ENCODE measurements around the gene PPP2R1B. TPM values are rescaled to one million over a fixed set of nuclear protein-coding genes. Genes with fewer than 3 reads are reported as not detected.
"Not testable (repeated sequence)": the region's sequence is repeated elsewhere in the genome, so short reads cannot be mapped to it uniquely, and the experiment has no call there.

The PPP2R1B gene
- polyA plus RNA-seq, 3 donors: 21.1 to 27.5 (median 22.4) TPM

DNA sequence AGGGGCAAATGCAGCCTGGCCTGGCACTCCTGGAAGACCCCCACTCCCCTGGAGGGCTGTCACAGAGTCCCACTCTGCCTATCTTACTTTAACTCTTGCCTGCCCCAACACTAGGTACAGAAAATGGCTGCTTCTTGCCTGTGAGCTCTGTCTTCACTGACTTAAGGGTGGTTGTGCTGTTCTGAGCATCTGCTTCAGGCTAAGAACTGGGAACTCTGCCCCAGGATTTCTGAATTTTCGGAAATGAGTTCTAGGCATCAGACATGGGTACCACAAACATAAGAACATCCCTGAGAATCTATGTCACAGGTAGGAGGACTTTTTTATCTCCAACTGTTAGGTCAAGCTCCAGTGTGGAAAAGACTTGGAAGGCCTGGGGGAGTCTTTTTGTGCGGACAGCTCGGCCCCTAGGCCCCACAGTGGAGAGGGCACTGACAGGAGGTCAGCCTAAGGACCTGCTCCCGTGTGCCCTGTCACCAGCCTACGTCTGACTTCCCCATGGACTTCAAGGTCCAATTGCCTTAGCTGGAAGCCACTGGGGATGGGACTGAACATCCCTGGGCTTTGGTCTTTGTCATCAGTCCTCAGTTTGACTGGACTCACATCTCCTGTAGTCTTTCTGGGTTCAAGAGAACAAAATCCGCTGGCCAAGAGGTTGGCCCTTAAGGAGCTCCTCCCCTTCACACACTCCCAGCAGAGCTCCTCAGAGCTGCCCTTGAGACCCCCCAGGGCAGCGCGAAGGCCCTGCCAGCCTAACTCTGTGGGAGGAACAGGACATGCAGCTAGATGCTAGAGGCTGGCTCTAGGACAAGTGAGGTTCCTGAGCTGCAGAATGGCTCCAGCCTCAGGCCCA is 31.9 kb downstream of the PPP2R1B start:
- DNase-seq (ENCODE audit: extremely low read depth in 1 of 11, low read depth in 9 of 11, low spot score in 4 of 11): no peak

DNA sequence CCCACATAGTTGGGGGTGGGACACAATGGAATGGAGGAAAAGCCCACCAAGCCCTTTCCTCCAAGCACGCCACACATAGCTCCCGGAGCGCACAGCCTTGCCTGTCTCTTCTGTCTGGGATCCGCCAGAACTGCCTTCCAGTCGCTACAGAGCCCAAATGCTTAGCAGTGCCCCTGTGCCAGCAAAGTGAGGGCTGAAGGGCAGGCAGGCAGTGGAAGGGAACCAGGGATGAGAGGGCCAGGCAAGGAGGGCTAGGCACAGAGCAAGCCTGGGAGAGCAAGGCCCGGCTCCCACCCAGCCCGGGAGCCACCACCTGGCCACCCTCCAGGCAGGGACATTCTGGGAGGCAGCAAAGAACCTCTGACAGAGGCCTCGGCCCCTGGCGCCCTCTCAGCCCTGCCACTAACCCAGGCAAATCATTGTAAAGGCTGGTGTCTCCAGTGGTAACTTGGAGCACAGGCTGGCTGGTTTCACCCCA is 32.5 kb downstream of the PPP2R1B start:
- no peak for DNase-seq (ENCODE audit: extremely low read depth in 1 of 11, low read depth in 9 of 11, low spot score in 4 of 11)

DNA sequence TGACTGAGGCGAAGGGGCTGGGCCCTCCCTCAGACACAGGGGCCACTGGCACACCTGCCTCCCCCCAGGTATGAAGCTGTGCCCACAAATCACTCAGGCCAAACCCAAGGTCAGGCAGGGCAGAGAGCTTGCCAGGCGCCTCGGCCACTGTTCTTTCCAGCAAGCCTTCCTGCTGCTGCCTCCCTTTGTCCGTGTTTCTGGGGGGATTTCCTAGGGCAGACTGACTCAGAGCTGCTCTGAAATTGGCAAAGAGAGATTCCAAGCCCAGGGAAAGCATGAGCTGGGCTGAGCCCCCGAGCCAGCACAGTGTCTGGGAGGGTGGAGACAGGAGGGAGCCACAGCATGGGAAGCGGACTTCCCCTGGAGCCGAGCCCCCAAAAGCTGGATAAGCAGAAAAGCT is 33.2 kb downstream of the PPP2R1B start:
- DNase-seq (ENCODE audit: extremely low read depth in 1 of 11, low read depth in 9 of 11, low spot score in 4 of 11): no peak

DNA sequence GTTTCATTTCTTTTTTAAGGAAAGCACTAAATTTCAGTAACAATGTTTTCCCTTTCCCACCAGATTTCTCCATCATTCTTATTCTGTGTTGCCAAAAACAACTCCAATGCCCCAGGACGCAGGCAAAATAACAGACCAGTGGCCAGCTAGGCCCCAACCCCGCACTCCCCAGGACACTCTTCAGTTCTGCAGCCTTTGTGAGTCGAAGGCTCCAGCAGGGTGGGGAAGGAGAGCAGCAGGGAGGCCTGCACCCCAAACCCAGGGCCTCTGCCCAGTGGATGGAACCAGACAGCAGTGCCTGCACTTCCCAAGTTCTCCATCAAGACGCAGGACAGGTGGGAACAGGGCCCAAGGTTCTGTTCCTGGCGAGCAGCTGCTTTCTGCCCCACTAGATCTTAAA is 34.4 kb downstream of the PPP2R1B start:
- no peak for DNase-seq (ENCODE audit: extremely low read depth in 1 of 11, low read depth in 9 of 11, low spot score in 4 of 11)

DNA sequence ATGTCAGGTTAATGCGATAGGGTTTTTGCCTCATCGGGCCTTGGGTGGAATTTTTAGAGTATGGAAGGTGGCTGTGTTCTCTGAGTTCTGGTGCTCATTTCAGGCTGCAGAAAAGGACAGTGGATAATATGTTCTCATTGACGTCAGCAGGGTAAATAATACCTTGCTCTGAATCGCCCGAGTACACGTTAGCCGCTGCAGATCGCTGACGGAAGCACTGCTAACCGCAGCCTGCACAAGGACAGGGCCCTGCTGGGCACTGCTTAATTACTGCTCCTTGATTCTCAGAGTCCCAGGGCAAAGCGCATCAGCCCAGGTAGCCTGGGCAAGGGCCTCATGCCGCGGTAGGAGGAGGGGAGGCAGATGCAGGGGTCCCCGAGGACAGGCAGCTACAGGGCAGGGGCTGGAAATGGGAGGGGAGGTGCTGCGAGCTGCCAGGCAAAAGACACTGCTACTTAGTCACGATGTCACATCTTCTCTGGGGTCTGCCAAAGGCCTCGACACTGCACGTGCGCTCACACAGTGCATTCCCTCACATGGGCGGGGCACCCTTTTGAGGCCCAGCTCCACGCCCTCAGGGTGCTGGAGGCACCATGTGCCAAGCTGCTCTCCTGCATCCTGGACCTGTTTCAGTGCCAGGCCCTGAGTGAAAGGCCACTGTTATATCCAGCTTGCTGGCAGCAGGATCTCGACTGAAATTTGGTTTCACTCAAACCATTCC is 35.2 kb downstream of the PPP2R1B start:
- no peak for DNase-seq (ENCODE audit: extremely low read depth in 1 of 11, low read depth in 9 of 11, low spot score in 4 of 11)

DNA sequence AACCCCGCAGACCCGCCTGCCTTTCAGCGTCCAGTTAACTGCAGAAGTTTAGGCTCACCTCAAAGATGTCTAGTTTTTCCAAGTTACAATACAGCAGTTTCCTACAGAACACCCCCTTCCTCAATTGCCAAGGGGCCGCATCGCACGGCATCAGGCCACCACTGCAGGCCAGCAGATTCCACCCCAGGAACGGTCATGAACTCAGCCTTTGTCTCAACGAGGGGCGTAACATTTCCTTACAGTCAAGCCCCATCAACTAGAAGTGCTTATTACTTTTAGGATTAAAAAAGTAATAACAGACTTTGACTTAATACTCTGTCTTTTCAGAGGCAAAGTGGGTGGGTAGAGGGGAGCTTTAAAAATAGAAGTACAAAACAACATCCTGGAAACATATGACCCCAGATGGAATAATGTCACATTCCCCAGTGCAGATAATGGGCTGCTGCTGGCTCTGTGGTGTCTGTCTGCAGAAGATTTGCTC is 36.3 kb downstream of the PPP2R1B start:
- no peak for DNase-seq (ENCODE audit: extremely low read depth in 1 of 11, low read depth in 9 of 11, low spot score in 4 of 11)

DNA sequence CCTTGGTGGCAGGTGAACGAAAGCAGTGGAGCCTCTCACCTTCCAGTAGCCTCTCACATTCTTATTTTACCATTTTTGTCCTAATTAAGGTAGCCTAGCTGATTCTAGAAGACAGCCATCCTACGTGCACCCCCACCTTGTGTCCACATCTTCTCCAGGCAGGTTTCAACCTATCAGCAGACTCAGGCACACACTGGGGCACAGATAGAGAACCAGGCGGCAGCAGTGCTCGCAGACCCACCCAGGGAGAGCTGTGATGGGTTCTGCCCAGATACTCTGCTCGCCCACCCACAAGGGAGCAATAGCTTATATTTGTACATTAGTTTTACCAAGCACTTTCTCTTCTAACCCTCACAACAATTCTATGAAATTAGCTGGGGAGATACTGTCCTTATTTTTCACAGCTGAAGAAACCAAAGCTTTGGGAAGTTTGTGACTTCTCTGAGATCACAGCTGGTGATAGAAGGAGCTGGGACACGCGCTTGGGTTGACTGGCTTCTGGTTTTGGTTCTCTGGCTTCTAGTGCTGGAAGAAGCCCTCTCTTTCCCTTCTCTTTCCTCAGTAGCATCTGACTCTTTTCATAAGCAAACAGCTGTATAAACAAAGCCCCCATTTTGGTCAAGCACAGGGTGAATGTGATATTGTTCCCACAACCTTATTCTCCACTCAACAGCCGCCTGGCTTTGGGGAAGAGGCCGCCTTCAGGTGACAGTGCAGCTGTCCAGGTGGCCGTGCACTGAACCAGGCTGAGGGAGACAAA is 36.9 kb downstream of the PPP2R1B start:
- DNase-seq (ENCODE audit: extremely low read depth in 1 of 11, low read depth in 9 of 11, low spot score in 4 of 11): no peak

DNA sequence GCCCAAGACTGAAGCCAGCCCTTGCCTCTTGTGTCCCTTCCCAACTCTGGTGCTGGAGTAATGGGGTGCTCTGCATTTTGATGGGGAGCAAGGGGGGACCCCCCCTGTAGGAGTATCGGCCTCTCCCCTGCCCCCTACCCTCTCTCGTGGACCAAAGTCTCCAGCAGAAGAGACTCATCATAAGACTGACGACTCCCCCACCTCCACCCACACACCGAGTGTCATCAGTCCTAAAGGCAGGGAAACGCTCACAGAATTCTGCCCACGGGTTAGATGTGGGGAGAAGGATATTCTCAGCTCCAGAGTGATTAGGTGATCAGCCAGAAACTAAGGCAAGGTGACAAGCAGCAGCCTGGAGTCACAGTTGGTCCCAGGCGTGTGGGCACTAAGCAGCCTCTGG is 38.8 kb downstream of the PPP2R1B start:
- DNase-seq (ENCODE audit: extremely low read depth in 1 of 11, low read depth in 9 of 11, low spot score in 4 of 11): no peak

DNA sequence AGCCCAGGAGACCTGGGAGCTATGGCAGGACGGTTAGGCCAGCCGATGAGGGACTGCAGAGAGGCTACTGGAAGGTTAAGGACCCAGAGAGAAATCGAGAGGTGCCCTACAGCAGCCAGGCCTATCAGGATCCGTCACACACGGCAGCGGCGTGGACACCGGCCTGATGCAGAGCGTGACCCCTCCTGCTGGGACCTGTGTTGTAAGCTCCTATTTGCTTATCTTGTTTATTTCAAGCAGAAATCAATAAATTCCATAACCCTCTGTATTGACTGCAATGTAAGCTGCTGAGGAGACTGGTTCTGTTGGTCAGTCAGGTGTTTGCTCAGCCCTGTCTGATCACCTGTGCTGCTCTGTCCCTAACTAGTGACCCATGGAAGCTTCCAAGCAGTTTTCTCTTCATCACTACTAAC is 39.9 kb downstream of the PPP2R1B start:
- no peak for DNase-seq (ENCODE audit: extremely low read depth in 1 of 11, low read depth in 9 of 11, low spot score in 4 of 11)

DNA sequence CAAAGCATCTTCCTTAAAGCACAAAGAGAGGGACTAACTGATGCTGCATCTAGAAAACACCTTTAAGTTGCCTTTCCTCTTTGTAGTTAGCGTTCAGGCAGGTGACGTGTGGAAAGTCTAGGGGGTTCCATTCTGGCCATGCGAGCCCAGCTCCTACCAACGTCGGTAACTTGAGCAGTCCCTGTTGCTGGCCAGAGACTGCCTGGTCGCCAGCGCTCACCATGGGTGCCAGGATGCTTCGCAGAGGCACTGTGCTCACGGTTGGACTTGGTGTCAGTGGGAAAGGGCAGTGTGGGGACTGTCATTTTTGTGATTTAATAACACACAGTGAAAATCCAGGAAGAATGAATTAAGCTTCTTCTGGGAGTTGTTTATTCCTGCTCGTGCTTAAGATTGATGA is 40.6 kb downstream of the PPP2R1B start:
- DNase-seq (ENCODE audit: extremely low read depth in 1 of 11, low read depth in 9 of 11, low spot score in 4 of 11): no peak

DNA sequence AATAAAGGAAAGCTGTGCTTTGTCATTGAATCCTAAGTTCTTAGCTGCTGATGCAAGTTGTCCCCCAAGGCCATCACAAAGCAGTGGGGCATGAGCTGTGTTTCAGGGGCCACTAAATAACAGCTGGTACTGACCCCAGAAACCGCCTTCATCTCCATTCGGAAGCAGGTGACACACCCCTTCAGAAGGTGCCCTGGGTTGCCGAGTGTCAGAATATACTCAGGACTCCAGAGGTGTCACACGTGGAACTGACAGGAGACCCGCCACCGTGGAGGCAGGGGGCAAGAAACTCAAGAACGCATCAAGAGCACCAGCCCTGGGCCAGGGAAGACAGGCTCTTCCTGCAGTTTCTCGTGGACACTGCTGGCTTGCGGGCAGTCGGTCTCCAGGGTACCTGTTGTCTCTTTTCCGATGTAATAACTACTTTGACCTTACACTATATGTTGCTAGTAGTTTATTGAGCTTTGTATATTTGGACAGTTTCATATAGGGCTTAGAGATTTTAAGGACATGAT is 41.5 kb downstream of the PPP2R1B start:
- no peak for DNase-seq (ENCODE audit: extremely low read depth in 1 of 11, low read depth in 9 of 11, low spot score in 4 of 11)

DNA sequence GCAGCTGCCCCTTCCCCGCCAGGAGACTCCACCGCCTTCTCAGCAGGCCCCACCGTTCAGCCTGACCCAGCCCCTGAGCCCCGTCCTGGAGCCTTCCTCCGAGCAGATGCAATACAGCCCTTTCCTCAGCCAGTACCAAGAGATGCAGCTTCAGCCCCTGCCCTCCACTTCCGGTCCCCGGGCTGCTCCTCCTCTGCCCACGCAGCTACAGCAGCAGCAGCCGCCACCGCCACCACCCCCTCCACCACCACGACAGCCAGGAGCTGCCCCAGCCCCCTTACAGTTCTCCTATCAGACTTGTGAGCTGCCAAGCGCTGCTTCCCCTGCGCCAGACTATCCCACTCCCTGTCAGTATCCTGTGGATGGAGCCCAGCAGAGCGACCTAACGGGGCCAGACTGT is 42.6 kb downstream of the PPP2R1B start:
- DNase-seq (ENCODE audit: extremely low read depth in 1 of 11, low read depth in 9 of 11, low spot score in 4 of 11): no peak

DNA sequence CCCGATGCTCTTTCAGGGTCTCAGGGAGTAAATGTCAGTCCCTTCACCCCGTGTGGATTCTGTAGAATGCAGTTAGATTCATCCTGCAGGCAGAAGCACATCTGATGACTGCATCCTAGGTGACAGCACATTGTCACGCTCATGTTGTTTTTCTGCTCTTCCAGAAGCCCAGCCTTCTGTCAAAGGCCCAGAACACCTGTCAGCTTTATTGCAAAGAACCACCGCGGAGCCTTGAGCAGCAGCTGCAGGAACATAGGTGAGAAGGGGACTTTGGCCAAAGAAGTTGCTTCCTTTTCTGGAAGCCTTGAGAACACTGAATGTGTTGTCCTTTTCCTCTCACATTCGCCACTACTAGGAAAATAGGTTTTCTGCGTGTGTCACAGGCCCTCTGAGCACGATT is 43.7 kb downstream of the PPP2R1B start:
- no peak for DNase-seq (ENCODE audit: extremely low read depth in 1 of 11, low read depth in 9 of 11, low spot score in 4 of 11)

DNA sequence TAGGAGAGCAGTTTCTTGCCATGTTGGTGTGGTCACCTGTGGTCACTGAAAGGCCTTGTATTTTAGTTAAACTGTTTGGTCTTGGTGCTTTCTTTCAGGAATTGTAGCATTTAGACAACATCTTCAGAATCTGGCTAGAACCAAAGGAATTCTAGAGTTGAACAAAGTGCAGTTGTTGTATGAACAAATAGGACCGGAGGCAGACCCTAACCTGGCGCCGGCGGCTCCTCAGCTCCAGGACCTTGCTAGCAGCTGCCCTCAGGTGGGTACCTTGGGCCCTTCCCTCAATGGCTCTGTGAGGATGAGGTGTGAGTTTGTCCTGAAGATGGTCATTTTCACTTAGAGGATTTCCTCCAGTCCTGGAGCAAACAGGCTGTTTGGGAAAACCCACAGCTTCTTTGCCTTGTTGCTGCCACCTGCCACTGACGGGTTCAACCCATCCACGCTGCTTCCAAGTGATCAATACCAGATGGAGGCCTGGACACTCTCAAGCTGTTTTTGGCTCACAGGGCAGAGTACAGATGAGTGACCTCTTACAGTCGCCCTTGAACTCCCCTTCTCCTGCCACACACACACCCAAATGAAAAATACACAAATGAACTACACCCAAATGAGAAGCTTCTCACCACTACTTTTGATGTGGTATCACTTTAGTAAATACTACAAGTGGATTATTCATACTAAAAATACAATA is 45.2 kb downstream of the PPP2R1B start:
- no peak for DNase-seq (ENCODE audit: extremely low read depth in 1 of 11, low read depth in 9 of 11, low spot score in 4 of 11)

DNA sequence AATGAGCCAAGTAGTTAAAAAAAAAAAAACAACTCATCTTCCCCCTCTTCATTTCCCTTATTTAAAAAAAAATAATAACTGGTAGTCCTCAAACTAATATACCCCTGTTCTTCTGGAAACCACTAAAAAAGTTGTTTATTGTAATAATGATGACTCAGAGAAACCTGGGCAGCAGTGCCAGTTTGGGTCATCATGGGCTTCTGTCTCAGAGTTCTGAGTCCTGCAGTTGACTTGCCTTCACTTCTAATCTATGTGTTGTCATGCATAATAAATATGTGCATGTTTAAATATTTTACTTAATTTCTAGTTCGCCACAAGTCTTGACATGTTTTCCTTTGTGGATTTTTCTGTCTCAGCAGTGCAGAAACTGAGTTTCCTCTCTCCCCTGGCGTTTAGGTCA is 46.8 kb downstream of the PPP2R1B start:
- DNase-seq (ENCODE audit: extremely low read depth in 1 of 11, low read depth in 9 of 11, low spot score in 4 of 11): no peak

DNA sequence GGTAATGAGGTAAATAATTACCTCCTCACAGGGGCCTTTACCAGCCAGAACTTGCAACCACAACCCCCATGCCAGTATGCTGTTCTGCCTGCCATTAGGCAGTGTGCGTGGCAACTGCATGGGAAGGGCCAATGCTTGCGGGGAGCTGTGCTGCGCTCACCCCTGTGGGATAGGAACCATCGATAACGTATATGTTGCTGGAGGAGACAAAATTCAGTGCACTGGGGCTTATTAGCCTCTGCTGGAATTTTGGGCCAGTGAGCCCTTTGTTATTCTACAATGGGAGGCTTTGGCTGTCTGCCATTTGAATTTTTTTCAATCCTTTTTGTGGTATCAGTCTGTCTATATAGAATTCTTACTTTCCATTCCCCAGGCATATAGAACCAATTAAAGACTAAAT is 47.3 kb downstream of the PPP2R1B start:
- no peak for DNase-seq (ENCODE audit: extremely low read depth in 1 of 11, low read depth in 9 of 11, low spot score in 4 of 11)

DNA sequence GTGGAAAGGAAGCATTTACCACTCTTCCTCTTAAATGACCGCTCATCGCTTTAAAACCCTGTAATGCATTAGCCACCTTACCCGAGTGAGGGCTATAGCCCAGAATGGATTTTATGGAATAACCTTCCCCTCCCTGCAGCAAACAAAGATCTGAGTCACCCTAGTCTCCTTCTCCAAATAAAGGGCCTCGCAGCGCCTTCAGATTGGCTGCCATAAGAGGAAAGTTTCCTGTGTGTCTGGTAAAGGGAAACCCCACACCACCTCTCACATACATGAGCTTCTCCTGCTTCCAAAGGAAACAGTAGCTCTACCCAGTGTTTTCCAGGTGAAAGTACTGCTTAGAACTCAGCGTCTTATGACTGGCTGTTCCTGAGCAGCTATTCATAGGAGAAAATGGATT is 47.8 kb downstream of the PPP2R1B start:
- no peak for DNase-seq (ENCODE audit: extremely low read depth in 1 of 11, low read depth in 9 of 11, low spot score in 4 of 11)

DNA sequence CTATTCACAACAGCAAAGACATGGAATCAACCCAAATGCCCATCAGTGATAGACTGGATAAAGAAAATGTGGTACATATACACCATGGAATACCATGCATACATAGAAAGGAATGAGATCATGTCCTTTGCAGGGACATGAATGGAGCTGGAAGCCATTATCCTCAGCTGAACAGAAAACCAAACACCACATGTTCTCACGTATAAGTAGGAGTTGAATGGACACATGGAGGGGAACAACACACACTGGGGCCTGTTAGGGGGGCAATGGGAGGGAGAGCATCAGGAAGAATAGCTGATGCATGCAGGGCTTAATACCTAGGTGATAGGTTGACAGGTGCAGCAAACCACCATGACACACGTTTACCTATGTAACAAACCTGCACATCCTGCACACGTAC is 48.5 kb downstream of the PPP2R1B start:
- DNase-seq (ENCODE audit: extremely low read depth in 1 of 11, low read depth in 9 of 11, low spot score in 4 of 11): not testable (repeated sequence)

Measured in renal cortex interstitium (tissue), 11 donors.